GM21526 (cell line): ENCODE measurements around the gene RAD51B.

Source experiments
- ATAC-seq: cut with Tn5 transposase; IDR thresholded peaks from one replicate; pipeline ENCODE4 v1.9.1; 2021; ENCODE audit warnings: moderate library complexity; ENCODE audit not compliant: unreplicated experiment, low FRiP score

Gene RAD51B

GRCh38 chr14:68727315-68728047 lies 907.9 kb downstream of the RAD51B start:
- ATAC-seq, result no peak

- ATAC-seq, result no peak
These were observed 908.9 kb downstream of the RAD51B start for GRCh38 chr14:68728342-68729106.

- ATAC-seq, result no peak
These were observed 910.0 kb downstream of the RAD51B start for GRCh38 chr14:68729556-68729955.

- no peak for ATAC-seq
These were observed 910.8 kb downstream of the RAD51B start for GRCh38 chr14:68730348-68730747.

- ATAC-seq, result no peak
These were observed 911.3 kb downstream of the RAD51B start for GRCh38 chr14:68730811-68731425.

GRCh38 chr14:68733086-68733914 lies 913.7 kb downstream of the RAD51B start:
- no peak for ATAC-seq

GRCh38 chr14:68734231-68734732 lies 914.7 kb downstream of the RAD51B start:
- no peak for ATAC-seq

- ATAC-seq, result no peak
These were observed 916.3 kb downstream of the RAD51B start for GRCh38 chr14:68735856-68736255.

- ATAC-seq, result no peak
These were observed 916.9 kb downstream of the RAD51B start for GRCh38 chr14:68736471-68736871.

- no peak for ATAC-seq
These were observed 917.5 kb downstream of the RAD51B start for GRCh38 chr14:68737086-68737485.

GRCh38 chr14:68738559-68738958 lies 919.0 kb downstream of the RAD51B start:
- no peak for ATAC-seq

GRCh38 chr14:68739701-68740100 lies 920.1 kb downstream of the RAD51B start:
- no peak for ATAC-seq

- no peak for ATAC-seq
These were observed 921.4 kb downstream of the RAD51B start for GRCh38 chr14:68740788-68741476.

- ATAC-seq, result no peak
These were observed 921.9 kb downstream of the RAD51B start for GRCh38 chr14:68741477-68741791.

- ATAC-seq, result peak; percentile 65
These were observed 922.4 kb downstream of the RAD51B start for GRCh38 chr14:68741839-68742470.

GRCh38 chr14:68744613-68745012 lies 925.0 kb downstream of the RAD51B start:
- ATAC-seq, result no peak

- ATAC-seq, result no peak
These were observed 927.8 kb downstream of the RAD51B start for GRCh38 chr14:68747393-68747792.

- ATAC-seq, result no peak
These were observed 928.7 kb downstream of the RAD51B start for GRCh38 chr14:68748260-68748659.

- no peak for ATAC-seq
These were observed 929.1 kb downstream of the RAD51B start for GRCh38 chr14:68748691-68749090.
